ENCODE data around the gene MICAL1.

GRCh38 chr6:109446072-109446471 is 9.5 kb downstream of the MICAL1 start:
- no peak for TF ChIP-seq CTCF (IDR thresholded peaks at IDR 0.05; ENCODE audit: control extremely low read depth in 1 of 3, insufficient read depth in 1 of 3, low read depth in 1 of 3, low read length in 3 of 3)
- no peak for TF ChIP-seq RAD21 (IDR thresholded peaks at IDR 0.05 in 1 of 2, conservative IDR thresholded peaks at IDR 0.05 in 1 of 2; ENCODE audit: low read depth in 2 of 2, low read length in 2 of 2)
- TF ChIP-seq POLR2A (IDR thresholded peaks at IDR 0.05; ENCODE audit: control extremely low read depth in 1 of 2, low read depth in 2 of 2, low read length in 2 of 2), result no peak

All from H1 (cell line).